Activated CD4-positive, alpha-beta T cell treated with anti-CD3 and anti-CD28 coated beads, Interleukin-2, amount 10 ng/mL, durations not matched to agents 24 days and 14 days (primary cell): ENCODE results near the gene LRRFIP2. TPM values are rescaled to one million over a fixed set of nuclear protein-coding genes. Genes with fewer than 3 reads are reported as not detected.
"Not testable (repeated sequence)": the region's sequence is repeated elsewhere in the genome, so short reads cannot be mapped to it uniquely, and the experiment has no call there.

Experiments used
- DNase-seq: peaks from one replicate; pipeline ENCODE4 v3.0.0; 2022
- H3K27ac Mint-ChIP-seq: one replicate; pipeline ENCODE4 v1.8.0; 2022; ENCODE audit warnings: mild to moderate bottlenecking, mixed read lengths
- H3K27me3 Mint-ChIP-seq: one replicate; pipeline ENCODE4 v1.8.0; 2022; ENCODE audit warnings: mixed read lengths
- H3K36me3 Mint-ChIP-seq: one replicate; pipeline ENCODE4 v1.8.0; 2022; ENCODE audit warnings: low read depth, mild to moderate bottlenecking, mixed read lengths
- H3K4me1 Mint-ChIP-seq: one replicate; pipeline ENCODE4 v1.8.0; 2021; ENCODE audit warnings: mixed read lengths
- H3K4me3 Mint-ChIP-seq: one replicate; pipeline ENCODE4 v1.8.0; 2022; ENCODE audit warnings: mild to moderate bottlenecking, moderate library complexity, mixed read lengths
- H3K9me3 Mint-ChIP-seq: one replicate; pipeline ENCODE4 v1.8.0; 2021; ENCODE audit warnings: mixed read lengths
- intact Hi-C: fragments of 100-400 bp; cut with micrococcal nuclease; formaldehyde crosslinking; loops from one replicate; pipeline ENCODE4 v1.15.1; 2023
- total RNA-seq: library from RNA; stranded (reverse); gene quantifications from 2 replicates; pipeline ENCODE4 v1.2.3, GENCODE V29; 2022

LRRFIP2 gene
- total RNA-seq, 1 donor from 2014 or later = 23.3 TPM

DNA sequence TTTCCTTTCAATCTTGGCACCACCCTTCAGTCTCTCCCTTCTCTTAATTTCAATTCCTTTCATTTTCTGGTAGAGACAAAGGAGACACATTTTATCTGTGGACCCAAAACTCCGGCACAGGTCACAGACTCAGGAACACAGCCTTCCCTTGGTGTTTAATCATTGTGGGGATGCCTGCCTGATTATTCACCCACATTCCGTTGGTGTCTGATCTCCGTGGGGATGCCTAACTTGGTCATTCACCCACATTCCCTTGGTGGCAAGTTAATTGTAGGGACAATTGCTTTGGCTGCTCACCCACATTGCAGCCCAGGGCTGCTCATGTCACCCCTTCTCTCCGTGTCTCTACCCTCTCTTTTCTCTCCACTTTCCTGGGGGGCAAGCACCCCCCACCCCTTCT is 31.7 kb upstream of the LRRFIP2 start:
- intact Hi-C loops, DNase-seq, H3K36me3 Mint-ChIP-seq, H3K4me1 Mint-ChIP-seq, H3K27me3 Mint-ChIP-seq, H3K27ac Mint-ChIP-seq, H3K9me3 Mint-ChIP-seq, H3K4me3 Mint-ChIP-seq: not testable (repeated sequence)

DNA sequence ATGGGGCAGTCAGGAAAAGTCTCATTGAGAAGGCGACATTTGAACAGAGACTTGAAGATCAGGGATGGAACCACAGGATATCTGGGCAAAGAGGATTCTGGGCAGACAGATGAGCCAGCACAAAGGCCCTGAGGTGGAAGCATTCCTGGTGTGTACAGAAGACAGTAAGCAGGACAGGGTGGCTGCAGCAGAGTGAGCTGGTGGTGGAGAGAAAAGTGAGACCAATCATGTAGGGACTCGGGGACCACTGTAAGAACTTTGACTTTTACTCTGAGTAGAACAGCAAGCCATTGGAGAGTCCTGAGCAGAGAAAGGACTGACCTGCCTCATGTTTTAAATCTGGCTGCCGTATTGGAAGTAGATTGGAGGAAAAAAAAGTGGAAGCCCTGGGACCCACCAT is 29.9 kb upstream of the LRRFIP2 start:
- H3K9me3 Mint-ChIP-seq = no peaks in the 10 kb centered on the region
- no peak for DNase-seq
- H3K4me1 Mint-ChIP-seq = no peaks in the 10 kb centered on the region
- no peak overlapping the region for H3K27ac Mint-ChIP-seq
- H3K36me3 Mint-ChIP-seq = no peaks in the 10 kb centered on the region
- intact Hi-C loops = no loop called here
- H3K27me3 Mint-ChIP-seq = peaks cover 9% of the 10 kb centered on the region
- no peak overlapping the region for H3K4me3 Mint-ChIP-seq

DNA sequence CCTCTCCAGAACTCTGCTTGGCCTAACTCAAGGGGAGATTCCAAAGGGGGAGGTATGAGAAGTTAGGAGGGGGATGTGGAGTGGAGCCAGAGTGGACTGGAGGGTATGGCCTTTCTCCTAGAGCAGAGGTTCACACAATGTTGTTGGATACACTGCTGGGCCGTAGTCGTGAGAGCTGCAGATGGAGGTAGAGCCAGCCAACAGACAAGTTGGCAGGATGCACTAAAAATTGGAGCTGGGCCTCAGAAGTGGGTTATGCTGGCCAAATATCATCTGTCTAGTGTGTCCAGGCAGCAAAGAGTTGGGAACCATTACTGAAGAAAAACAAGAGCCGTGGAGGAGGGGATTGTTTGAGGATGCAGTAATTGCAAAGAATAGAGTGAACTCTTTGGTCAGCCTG is 27.7 kb upstream of the LRRFIP2 start:
- Mint-ChIP-seq H3K4me3 (no peak overlapping the region), H3K27me3 (peaks cover 20% of the 10 kb centered on the region), H3K36me3 (no peaks in the 10 kb centered on the region), H3K27ac (no peak overlapping the region), H3K4me1 (no peaks in the 10 kb centered on the region), H3K9me3 (no peaks in the 10 kb centered on the region)
- intact Hi-C loops = no loop called here
- DNase-seq = no peak

DNA sequence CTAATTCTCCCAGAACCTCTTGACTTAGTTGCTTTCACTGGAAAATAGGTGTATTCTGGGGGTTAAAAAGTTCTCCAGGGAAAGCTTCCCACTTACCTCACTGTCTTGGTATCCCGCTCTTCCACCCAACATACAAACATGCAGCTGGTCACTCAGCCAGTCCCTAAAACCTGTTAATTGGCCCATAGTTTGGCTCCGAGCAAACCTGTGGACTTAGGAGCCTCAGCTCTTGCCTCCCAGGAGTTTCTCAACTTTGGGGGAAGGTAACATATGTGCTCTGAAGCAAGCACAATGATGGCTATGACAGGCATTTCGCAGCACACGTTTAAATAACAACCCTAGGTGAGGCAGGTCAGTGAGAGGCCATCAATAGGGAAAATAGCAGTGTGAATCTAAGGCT is 25.8 kb upstream of the LRRFIP2 start:
- Mint-ChIP-seq H3K4me1 (no peaks in the 10 kb centered on the region), H3K27me3 (peaks cover 20% of the 10 kb centered on the region), H3K27ac (no peak overlapping the region), H3K36me3 (no peaks in the 10 kb centered on the region), H3K9me3 (no peaks in the 10 kb centered on the region), H3K4me3 (no peak overlapping the region)
- no peak for DNase-seq
- intact Hi-C loops = no loop called here

DNA sequence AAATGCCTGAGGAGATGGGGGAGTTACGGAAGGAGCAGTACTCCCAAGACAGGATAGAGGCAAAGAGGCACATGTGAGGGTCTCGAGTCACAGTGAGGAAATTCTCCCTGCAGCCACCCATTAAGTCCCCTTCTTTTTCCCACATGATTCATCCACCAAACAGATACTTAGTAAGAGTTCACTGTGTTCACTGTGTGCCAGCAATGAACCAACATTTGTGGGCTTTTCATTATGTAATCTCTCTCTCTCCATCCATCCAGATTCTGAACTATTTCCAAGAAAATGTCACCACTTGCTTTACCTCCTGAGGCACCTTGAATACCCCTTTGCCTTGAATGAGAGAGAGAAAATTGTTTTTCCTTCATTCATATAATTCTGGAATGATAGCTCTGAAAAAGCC is 24.6 kb upstream of the LRRFIP2 start:
- DNase-seq = no peak
- Mint-ChIP-seq H3K36me3 (no peaks in the 10 kb centered on the region), H3K4me3 (no peak overlapping the region), H3K9me3 (no peaks in the 10 kb centered on the region), H3K4me1 (no peaks in the 10 kb centered on the region), H3K27me3 (peaks cover 16% of the 10 kb centered on the region), H3K27ac (no peak overlapping the region)
- intact Hi-C loops = no loop called here

DNA sequence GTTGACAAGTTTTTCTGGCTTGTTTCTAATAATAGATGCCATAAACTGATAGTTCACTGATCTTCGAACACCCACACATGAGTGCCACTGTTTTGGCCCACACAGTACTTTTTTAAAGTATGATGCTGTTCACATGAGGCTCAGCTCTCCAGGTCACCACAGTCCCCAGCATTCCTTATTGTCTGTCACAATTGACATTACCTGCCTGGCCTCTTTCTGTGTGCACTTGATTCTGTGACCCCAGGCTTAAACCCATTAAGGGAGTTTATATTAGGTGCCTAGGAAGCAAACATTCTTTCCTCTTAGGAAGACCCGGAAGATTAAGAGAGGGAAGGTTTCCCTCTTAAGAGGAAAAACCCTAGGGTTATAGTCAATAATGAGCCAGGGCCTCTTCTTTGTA is 24.2 kb upstream of the LRRFIP2 start:
- Mint-ChIP-seq H3K27me3 (peaks cover 14% of the 10 kb centered on the region), H3K4me3 (no peak overlapping the region), H3K36me3 (no peaks in the 10 kb centered on the region), H3K27ac (no peak overlapping the region), H3K9me3 (no peaks in the 10 kb centered on the region), H3K4me1 (no peaks in the 10 kb centered on the region)
- intact Hi-C loops = no loop called here
- no peak for DNase-seq

DNA sequence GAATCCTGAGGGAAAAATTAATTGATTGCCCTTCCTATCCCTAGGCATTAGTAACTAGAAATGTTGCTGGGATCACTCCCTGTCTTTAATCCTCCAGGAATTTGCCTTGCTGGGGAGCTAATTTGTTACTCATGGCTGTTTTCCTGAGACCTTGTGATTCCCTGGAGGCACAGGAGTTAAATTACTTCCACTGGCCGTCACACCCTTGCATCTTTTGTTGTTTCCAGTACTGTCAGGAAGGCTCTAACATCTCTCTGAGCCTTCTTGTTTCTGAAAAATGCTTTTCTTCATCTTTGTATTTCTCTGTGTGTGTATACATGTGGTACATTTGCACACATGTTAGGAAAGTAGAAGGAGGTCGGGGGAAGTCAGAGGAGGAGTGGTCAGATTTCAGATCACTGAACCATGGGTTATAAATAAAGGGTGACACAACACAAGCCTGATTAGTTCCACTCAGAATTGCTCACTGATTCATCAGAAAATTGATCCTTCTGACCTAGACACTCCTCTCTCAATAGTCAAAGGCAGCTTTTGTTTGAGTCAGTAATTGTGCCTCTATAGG is 23.5 kb upstream of the LRRFIP2 start:
- no peak overlapping the region for H3K27ac Mint-ChIP-seq
- H3K4me3 Mint-ChIP-seq = no peak overlapping the region
- DNase-seq = no peak
- no peaks in the 10 kb centered on the region for H3K4me1 Mint-ChIP-seq
- no peaks in the 10 kb centered on the region for H3K36me3 Mint-ChIP-seq
- intact Hi-C loops = no loop called here
- peaks cover 14% of the 10 kb centered on the region for H3K27me3 Mint-ChIP-seq
- H3K9me3 Mint-ChIP-seq = no peaks in the 10 kb centered on the region

DNA sequence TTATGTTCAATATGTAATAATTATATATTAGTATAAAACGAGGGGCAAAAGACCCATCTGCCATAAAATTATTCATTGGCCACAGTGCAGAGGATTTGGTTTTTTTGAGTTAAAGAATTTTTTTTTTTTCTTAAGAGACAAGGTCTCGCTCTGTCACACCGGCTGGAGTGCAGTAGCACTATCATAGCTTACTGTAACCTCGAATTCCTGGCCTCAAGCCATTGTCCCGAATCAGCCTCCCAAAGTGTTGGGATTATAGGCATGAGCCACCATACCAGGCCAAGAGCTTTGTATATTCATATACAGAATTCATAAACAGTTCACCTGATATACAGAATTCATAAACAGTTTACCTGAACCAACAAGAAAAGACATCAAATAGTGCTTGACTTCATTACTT is 20.2 kb upstream of the LRRFIP2 start:
- intact Hi-C loops = no loop called here
- Mint-ChIP-seq H3K9me3 (no peaks in the 10 kb centered on the region), H3K27me3 (peaks cover 15% of the 10 kb centered on the region), H3K27ac (no peak overlapping the region), H3K36me3 (no peaks in the 10 kb centered on the region), H3K4me3 (no peak overlapping the region), H3K4me1 (no peaks in the 10 kb centered on the region)
- DNase-seq = no peak

DNA sequence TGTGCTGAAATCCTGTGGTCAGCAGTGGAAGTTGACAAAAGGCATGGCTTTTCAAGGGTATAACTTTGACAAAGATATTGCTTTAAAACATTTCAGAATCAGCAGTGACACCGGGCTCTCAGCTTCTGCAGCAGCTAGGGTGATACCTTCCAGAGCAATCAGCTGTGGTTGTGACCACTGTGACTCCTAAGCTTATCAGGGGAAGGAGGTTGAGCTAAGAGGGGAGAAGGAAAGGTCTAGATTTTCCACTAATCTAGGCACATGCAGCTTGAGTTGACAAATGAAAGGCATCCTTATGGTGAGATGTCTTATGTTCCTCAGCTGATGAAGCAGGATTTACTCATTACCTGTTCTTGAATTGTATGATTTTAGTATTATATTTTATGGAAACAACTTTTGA is 16.3 kb upstream of the LRRFIP2 start:
- no peaks in the 10 kb centered on the region for H3K36me3 Mint-ChIP-seq
- H3K4me1 Mint-ChIP-seq = no peaks in the 10 kb centered on the region
- H3K4me3 Mint-ChIP-seq = no peak overlapping the region

DNA sequence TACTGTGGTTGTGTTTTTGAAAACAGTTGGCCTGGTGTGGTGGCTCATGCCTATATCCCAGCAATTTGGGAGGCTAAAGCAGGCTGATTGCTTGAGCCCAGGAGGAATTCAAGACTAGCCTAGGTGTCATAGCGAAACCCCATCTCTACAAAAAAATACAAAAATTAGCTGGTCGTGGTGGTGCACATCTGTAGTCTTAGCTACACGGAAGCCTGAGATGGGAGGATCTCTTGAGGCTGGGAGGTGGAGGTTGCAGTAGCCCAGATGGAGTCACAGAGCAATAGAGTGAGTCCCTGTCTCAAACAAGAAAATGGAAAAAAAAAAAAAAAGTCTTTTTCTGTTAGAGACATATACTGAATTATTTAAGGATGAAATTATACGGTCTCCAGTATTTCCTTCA is 14.7 kb upstream of the LRRFIP2 start:
- no peak for DNase-seq
- Mint-ChIP-seq H3K9me3 (no peaks in the 10 kb centered on the region), H3K36me3 (no peaks in the 10 kb centered on the region), H3K4me3 (no peak overlapping the region), H3K27me3 (peaks cover 2% of the 10 kb centered on the region), H3K4me1 (no peaks in the 10 kb centered on the region), H3K27ac (no peak overlapping the region)
- intact Hi-C loops = no loop called here

More for the DNA sequence above, 16.3 kb upstream of the LRRFIP2 start:
- Mint-ChIP-seq H3K27ac (no peak overlapping the region), H3K27me3 (peaks cover 2% of the 10 kb centered on the region), H3K9me3 (no peaks in the 10 kb centered on the region)
- DNase-seq = no peak
- intact Hi-C loops = no loop called here

DNA sequence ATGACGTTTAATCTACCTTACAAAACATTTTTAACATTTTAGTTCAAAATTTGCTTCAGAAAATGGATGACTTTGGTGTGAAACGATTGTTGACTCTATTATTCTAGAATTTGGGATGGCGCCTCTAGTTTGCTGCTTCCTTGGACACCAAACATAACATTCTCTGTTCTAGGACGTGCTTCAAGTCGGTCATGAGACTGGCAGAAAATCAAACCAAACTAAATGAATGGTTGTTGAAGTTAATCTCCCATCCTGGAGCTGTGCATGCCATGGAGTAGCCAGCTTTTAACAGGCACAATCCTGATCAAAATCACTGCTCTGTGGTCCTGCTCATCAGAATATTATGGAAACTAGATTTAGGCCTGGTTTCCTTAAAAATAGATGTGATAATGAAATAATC is 9.6 kb upstream of the LRRFIP2 start:
- DNase-seq = no peak
- no peaks in the 10 kb centered on the region for H3K9me3 Mint-ChIP-seq
- H3K36me3 Mint-ChIP-seq = peaks cover 2% of the 10 kb centered on the region
- no peak overlapping the region for H3K27ac Mint-ChIP-seq
- intact Hi-C loops = no loop called here
- peaks cover 13% of the 10 kb centered on the region for H3K4me1 Mint-ChIP-seq
- H3K27me3 Mint-ChIP-seq = no peaks in the 10 kb centered on the region
- no peak overlapping the region for H3K4me3 Mint-ChIP-seq

DNA sequence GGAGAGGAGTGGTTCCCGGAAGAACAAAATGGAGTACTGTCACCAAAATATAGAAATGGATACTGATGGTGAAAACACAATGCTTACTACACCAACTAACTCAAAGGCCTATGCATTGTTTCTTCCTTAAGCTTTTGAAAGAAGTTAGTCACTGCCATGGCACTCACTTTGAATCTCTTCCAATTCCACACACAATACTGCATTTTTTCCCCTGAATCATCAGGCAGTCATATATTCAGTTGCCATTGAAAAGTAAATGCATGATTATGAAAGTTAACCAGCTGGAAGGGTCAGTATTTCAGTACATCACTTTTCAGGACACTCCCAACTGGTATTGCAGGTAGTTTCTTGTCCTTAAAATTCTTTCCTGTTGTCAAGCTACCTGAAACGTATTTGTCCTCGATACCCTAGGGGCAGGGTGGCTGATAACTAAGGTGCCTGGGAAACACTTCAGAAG is 9.0 kb upstream of the LRRFIP2 start:
- peaks cover 15% of the 10 kb centered on the region for H3K4me1 Mint-ChIP-seq
- no peak overlapping the region for H3K4me3 Mint-ChIP-seq
- H3K9me3 Mint-ChIP-seq = no peaks in the 10 kb centered on the region
- intact Hi-C loops = no loop called here
- no peak for DNase-seq
- no peaks in the 10 kb centered on the region for H3K27me3 Mint-ChIP-seq
- H3K27ac Mint-ChIP-seq = no peak overlapping the region
- peaks cover 2% of the 10 kb centered on the region for H3K36me3 Mint-ChIP-seq

DNA sequence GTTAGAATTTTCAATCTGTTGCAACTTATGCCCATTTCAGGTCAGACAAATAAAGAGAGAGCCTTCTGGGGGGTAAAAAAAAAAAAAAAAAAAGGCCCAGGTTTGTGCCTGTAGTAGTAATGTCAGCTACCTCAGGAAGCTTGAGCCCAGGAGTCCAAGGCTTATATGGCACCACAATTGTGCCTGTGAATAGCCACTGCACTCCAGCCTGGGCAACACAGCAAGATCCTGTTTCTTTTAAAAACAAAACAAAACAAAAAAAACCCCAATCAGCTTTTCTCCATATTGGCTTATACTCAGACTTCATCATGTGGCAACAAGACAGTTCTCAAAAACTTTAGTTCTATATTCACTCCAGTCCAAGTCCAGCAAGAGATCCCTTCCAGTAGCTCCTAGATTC is 8.4 kb upstream of the LRRFIP2 start:
- Mint-ChIP-seq H3K9me3 (no peaks in the 10 kb centered on the region), H3K4me1 (peaks cover 20% of the 10 kb centered on the region), H3K4me3 (no peak overlapping the region), H3K27ac (no peak overlapping the region), H3K27me3 (no peaks in the 10 kb centered on the region), H3K36me3 (peaks cover 2% of the 10 kb centered on the region)
- intact Hi-C loops = no loop called here
- no peak for DNase-seq

DNA sequence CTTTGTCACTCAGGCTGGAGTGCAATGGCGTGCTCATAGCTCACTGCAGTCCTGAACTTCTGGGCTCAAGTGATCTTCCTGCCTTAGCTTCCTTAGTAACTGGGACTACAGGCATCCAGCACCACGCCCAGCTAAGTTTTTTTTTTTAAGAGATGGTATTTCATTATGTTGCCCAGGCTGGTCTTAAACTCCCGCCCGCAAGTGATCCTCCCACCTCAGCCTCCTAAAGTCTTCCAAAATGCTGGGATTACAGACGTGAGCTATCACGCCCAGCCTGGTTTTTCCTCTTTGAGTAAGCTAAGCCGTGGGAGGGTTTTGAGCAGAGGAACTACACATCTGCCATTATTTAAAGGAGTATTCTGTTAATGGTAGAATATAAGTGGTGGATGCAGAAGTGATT is 7.4 kb upstream of the LRRFIP2 start:
- H3K36me3 Mint-ChIP-seq = peaks cover 2% of the 10 kb centered on the region
- intact Hi-C loops = no loop called here
- no peak for DNase-seq
- H3K27me3 Mint-ChIP-seq = no peaks in the 10 kb centered on the region
- H3K9me3 Mint-ChIP-seq = no peaks in the 10 kb centered on the region
- peaks cover 30% of the 10 kb centered on the region for H3K4me1 Mint-ChIP-seq
- H3K4me3 Mint-ChIP-seq = no peak overlapping the region
- no peak overlapping the region for H3K27ac Mint-ChIP-seq

DNA sequence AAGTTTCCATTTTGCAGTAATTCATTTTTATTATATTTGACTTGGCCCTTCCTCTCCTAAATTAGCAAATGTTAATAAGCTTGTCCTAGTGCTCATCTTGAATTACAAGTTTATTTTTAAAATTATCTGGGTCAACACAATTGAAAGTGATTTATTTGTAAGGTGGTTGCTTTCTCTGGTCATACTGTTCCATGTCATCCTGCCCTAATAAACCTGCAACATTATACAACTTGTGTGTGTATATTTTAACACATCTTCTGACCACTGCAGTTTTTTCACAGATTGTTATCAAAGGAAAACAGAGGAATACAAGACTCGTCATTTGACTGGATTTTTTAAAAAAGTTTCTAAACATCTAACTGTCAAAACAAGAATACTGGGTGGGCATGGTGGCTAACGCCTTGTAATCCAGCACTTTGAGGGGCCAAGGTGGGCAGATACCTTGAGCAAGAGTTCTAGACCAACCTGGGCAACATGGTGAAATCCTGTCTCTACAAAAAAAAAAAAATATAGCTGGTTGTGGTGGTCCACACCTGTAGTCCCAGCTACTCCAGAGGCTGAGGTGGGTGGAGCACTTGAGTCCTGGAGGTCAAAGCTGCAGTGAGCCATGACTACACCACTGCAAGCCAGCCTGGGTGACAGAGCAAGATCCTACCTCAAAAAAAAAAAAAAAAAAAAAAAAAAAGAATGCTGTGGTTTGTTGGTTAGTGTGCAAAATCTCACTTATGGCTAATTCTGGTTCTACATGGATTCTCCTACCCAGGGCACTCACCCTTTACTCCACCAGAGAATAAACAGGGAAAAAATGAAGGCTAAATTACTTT is 5.0 kb upstream of the LRRFIP2 start:
- no peaks in the 10 kb centered on the region for H3K27me3 Mint-ChIP-seq
- intact Hi-C loops = no loop called here
- no peak overlapping the region for H3K4me3 Mint-ChIP-seq
- H3K36me3 Mint-ChIP-seq = peaks cover 4% of the 10 kb centered on the region
- H3K4me1 Mint-ChIP-seq = peaks cover 39% of the 10 kb centered on the region
- no peak overlapping the region for H3K27ac Mint-ChIP-seq
- H3K9me3 Mint-ChIP-seq = no peaks in the 10 kb centered on the region
- DNase-seq = no peak
